Activated naive CD8-positive, alpha-beta T cell treated with anti-CD3 and anti-CD28 coated beads, Interleukin-2, amount 10 ng/mL, durations not matched to agents 7 days and 5 days (primary cell): ENCODE measurements around the gene C22orf42. TPM values are rescaled to one million over a fixed set of nuclear protein-coding genes. Genes with fewer than 3 reads are reported as not detected.
A peak's percentile ranks its signal among the peaks of the same experiment; 100 is the strongest.

Source experiments
- ATAC-seq: fragments of 150-1000 bp; cut with Tn5 transposase; one replicate; pipeline ENCODE4 v1.10.0; 2021; ENCODE audit warnings: low read depth, moderate library complexity
- POLR2A ChIA-PET: fragments of 350-600 bp; sonication (Branson Sonifier 250); formaldehyde crosslinking; loops from one replicate; lab custom pipeline; 2021; ENCODE audit warnings: antibody characterized with exemption; lab: Charles Lee
- DNase-seq: peaks from one replicate; pipeline ENCODE4 v3.0.0; 2021
- H3K27ac Mint-ChIP-seq: one replicate; pipeline ENCODE4 v1.8.0; 2022; ENCODE audit warnings: mild to moderate bottlenecking, mixed read lengths
- H3K27me3 Mint-ChIP-seq: one replicate; pipeline ENCODE4 v1.8.0; 2022; ENCODE audit warnings: mild to moderate bottlenecking, moderate library complexity, mixed read lengths
- H3K36me3 Mint-ChIP-seq: one replicate; pipeline ENCODE4 v1.8.0; 2021; ENCODE audit warnings: mild to moderate bottlenecking, mixed read lengths
- H3K4me1 Mint-ChIP-seq: one replicate; pipeline ENCODE4 v1.8.0; 2021; ENCODE audit warnings: mixed read lengths
- H3K4me3 Mint-ChIP-seq: one replicate; pipeline ENCODE4 v1.8.0; 2022; ENCODE audit warnings: mild to moderate bottlenecking, moderate library complexity, mixed read lengths
- H3K9me3 Mint-ChIP-seq: one replicate; pipeline ENCODE4 v1.8.0; 2021; ENCODE audit warnings: mixed read lengths
- total RNA-seq, 2 experiments: library from RNA; stranded (reverse); gene quantifications; one replicate each; pipeline ENCODE4 v1.2.3, GENCODE V29; 2021

The C22orf42 gene, protein sequence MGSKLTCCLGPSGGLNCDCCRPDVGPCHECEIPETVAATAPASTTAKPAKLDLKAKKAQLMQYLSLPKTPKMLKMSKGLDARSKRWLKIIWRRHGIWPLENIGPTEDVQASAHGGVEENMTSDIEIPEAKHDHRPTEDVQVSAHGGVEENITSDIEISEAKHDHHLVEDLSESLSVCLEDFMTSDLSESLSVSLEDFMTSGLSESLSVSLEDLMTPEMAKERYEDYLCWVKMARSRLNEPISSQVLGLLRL
- not detected for total RNA-seq

DNA sequence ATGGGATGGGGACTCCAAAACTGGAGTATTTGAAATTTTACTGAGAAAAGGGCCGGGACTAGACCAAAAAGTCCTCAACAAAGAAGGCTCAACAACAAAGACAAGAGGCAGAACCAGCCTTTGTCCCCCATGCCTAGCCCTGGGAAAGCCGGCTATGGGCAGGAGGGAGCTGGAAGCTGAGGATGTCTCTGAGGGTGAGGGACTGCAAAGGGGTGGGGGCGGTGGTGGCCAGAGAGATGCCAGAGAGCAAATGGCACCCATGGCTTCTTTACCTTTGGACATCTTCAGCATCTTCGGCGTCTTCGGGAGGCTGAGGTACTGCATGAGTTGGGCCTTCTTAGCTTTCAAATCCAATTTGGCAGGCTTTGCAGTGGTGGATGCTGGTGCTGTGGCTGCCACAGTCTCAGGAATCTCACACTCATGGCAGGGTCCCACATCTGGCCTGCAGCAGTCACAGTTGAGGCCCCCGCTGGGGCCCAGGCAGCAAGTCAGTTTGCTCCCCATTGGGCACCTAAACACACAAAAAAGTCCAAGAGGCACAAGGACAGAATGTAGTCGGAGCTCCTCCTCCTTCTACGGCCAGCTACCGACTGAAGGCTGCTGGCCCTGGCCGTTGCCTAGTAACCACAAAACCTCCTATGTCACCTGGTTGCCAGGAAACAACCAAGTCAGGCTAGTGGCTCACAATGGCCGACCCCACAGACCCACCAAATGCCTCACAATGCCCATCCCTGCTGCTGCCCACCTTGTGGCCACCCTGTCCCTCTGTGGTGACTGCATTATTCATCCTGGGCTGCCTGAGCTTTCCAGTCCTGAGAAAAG, at the start of gene C22orf42:
C22orf42 (minus strand) TSS at position 592 of the 822 bp plus-strand sequence; CDS start at position 504, 88 bp downstream.
- Mint-ChIP-seq H3K27ac (no peak within 1 kb of the TSS), H3K36me3 (no peaks in the 10 kb centered on the region)
- POLR2A ChIA-PET = no interaction called here

DNA sequence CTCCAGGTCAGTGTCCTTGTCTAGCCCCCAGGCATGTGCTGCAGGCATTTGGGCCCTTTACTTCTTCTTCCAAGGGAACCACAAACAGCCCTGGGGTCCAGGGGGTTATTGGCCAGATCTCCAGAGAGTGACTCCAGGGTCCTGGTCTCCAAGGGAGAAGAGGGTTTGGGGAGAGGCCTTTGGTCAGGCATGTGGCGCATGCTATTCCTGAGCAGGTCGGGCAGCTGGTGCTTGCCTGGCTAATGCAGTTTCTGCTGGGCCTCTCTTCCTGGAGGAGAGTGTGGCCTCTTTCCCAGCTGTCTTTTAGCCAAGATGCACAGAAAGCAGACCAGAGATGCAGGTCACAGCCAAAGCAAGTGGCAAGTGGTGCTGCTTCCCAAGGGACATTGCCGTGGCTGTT, 49.6 kb upstream of the C22orf42 start:
- Mint-ChIP-seq H3K4me3 (no peak overlapping the region), H3K9me3 (no peaks in the 10 kb centered on the region), H3K4me1 (peaks cover 9% of the 10 kb centered on the region), H3K36me3 (no peaks in the 10 kb centered on the region), H3K27me3 (peaks cover 9% of the 10 kb centered on the region), H3K27ac (no peak overlapping the region)
- POLR2A ChIA-PET = no interaction called here
- DNase-seq = no peak
- no peak for ATAC-seq

More for the DNA sequence above, at the start of gene C22orf42:
- DNase-seq (no peak), ATAC-seq (no peak)
- no peak within 1 kb of the TSS for H3K4me3 Mint-ChIP-seq
- H3K4me1 Mint-ChIP-seq = peaks cover 4% of the 10 kb centered on the region
- peaks cover 24% of the 10 kb centered on the region for H3K27me3 Mint-ChIP-seq
- H3K9me3 Mint-ChIP-seq = no peaks in the 10 kb centered on the region

DNA sequence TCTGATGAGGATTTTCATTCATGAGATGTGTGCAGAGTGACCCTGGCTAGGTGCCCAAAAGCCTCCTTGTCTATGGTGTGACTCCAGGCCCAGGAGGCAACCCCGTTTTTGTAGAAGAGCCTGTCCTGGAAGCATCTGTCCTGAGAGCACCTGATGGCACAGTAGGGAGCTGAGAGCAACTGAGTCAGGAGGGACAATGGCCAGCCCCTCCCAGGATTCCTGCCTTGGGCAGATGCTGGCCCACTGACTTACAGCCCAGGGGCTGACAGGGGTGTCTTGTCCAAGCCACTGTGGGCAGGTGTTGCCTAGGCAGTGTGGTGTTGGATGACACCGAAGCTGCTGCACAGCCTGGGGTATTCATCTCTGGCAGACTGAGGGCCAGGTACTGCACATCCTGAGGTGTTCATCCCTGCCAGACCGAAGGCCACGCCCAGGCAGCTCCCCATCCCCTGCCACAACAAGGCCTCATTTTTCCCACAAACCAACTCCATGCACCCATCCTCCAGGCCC, 48.9 kb upstream of the C22orf42 start:
- no peak for ATAC-seq
- no peak overlapping the region for H3K4me3 Mint-ChIP-seq
- POLR2A ChIA-PET = no interaction called here

DNA sequence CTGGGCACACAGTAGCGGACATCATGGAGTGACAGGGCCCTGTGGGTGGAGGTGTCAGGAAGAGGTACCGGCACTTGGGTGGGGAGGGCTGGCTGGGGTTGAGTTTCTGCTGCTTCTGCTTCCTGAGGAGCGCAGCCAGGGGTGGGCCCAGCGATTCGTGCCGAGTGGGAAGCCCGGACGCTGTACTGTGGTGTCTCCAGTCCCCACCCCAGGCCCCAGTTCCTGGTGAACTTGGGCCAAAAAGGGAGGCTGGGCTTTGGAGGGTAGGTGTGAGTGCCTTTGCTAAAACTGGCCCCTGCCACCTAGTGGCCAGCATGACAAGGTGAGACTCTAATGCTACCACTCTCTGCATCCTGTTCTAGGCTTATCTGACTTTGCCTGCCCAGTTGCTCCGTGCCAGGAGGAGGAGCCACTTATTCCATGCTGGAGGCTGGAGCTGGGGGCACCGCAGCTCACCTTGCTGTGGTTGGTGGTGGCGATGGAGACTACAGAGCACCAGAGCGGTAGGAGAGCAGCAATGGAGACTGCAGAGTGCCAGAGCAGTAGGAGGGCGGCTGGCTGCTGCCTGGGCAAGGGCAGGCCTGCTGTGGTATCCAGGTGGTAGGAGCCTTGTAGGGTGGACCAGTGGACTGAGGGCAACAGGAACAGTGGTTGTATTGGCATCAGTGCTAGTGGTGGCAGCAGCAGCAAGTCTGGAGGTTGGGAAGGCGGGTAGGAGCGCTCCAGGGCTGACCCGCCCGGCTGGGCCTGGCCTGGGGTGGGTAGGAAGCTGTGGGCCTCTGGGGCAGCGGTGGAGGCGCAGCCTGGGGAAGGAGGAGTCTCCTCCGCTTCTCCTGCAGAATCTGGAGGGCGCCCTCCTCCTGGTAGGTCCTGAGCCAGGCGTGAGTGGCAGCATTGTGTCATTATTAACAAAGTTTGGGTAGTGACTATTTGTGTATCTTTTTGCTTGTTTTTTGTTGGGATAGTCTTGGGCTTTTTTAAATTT, 48.0 kb upstream of the C22orf42 start:
- ATAC-seq = peak; percentile 69
- peak overlapping the region; percentile 24 for H3K27ac Mint-ChIP-seq
- POLR2A ChIA-PET = no interaction called here
- H3K27me3 Mint-ChIP-seq = peaks cover 22% of the 10 kb centered on the region
- H3K9me3 Mint-ChIP-seq = no peaks in the 10 kb centered on the region
- H3K36me3 Mint-ChIP-seq = no peaks in the 10 kb centered on the region
- H3K4me1 Mint-ChIP-seq = peaks cover 15% of the 10 kb centered on the region
- no peak overlapping the region for H3K4me3 Mint-ChIP-seq
- DNase-seq = no peak

More for the DNA sequence above, 48.9 kb upstream of the C22orf42 start:
- Mint-ChIP-seq H3K27ac (no peak overlapping the region), H3K4me1 (peaks cover 10% of the 10 kb centered on the region), H3K9me3 (no peaks in the 10 kb centered on the region), H3K36me3 (no peaks in the 10 kb centered on the region), H3K27me3 (peaks cover 15% of the 10 kb centered on the region)
- no peak for DNase-seq

DNA sequence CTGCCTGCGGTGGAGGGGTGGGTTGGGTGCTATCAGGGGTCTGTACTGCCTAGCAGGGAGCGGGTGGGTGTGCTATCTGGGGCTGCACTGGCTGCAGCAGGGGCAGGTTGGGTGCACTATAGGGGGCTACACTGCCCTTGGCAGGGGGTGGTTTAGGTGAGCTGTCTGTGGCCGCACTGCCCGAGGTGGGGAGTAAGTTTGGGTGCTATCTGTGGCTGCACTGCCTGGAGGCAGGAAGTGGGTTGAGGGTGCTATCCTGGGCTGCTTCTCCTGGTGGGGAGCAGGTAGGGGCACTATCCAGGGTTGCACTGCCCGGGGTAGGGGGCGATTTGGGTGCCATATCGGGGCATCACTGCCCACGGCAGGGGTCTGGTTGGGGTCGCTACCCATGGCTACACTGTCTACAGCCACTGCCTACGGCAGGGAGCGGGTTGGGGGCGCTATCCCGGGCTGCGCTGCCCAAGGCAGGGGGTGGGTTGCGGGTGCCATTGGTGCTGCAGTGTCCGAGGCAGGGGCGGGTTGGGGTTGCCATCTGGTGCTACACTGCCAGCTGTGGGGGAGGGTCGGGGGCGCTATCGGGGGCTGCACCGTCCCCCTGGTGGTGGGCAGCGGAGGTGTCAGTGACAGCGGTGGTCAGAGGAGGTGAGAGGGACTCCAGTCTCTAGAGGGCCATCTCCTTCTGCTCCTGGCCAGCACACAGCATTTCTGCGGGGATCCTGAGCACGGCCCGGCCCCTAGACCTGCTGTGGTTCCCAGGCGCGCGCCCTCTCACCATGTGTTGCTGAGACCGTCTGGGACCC, 47.1 kb upstream of the C22orf42 start:
- Mint-ChIP-seq H3K36me3 (no peaks in the 10 kb centered on the region), H3K27ac (no peak overlapping the region), H3K27me3 (peaks cover 24% of the 10 kb centered on the region), H3K9me3 (no peaks in the 10 kb centered on the region), H3K4me1 (peaks cover 17% of the 10 kb centered on the region), H3K4me3 (no peak overlapping the region)
- ATAC-seq (no peak), DNase-seq (no peak)
- POLR2A ChIA-PET = no interaction called here

DNA sequence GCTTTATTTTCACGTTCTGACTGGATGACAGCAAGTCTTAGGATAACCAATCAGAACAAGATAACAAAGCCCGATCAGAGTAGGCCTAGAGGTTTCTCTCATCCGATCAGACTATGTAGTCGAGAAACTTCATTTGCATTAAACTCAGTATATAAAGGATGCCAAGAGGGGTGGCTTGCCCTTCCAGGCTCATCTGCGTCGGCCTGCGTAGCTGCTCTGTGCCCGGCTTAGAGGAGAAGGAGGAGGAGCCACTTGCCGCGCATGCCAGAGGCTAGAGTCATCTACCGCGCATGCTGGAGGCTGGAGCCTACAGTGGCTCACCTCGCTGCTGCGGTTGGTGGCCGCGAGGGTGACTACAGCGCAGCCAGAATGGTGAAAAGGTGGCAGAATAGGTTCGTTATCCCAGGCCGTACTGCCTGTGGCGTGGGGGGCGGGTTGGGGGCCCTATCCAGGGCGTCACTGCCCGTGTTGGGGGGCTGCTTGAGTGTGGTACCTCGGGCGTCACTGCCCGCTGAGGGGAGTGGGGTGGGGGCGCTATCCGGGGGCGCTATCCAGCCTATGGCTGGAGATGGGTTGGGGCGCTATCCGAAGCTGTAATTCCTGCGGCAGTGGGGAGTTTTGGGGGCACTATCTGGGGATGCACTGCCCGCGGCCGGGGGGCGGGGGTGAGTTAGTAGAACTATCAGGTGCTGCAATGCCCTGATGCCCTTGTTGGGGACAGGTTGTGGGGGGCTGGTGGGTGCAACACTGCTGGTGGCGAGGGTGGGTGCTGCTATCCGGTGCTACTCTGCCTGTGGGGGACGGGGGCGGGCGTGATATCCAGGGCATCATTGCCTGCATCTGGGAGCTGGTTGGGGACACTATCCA, 46.0 kb upstream of the C22orf42 start, which contains the start of gene RFPL2:
RFPL2 (minus strand) TSS at position 218 of the 867 bp plus-strand sequence. CDS start 2,622 bp downstream, outside the sequence.
- H3K27me3 Mint-ChIP-seq = peaks cover 29% of the 10 kb centered on the region
- DNase-seq = no peak
- ATAC-seq = peak; percentile 31
- H3K27ac Mint-ChIP-seq = peak within 1 kb of the TSS; percentile 31
- H3K9me3 Mint-ChIP-seq = no peaks in the 10 kb centered on the region
- peak within 1 kb of the TSS; percentile 68 for H3K4me3 Mint-ChIP-seq
- peaks cover 21% of the 10 kb centered on the region for H3K4me1 Mint-ChIP-seq
- no peaks in the 10 kb centered on the region for H3K36me3 Mint-ChIP-seq
- POLR2A ChIA-PET = no interaction called here

DNA sequence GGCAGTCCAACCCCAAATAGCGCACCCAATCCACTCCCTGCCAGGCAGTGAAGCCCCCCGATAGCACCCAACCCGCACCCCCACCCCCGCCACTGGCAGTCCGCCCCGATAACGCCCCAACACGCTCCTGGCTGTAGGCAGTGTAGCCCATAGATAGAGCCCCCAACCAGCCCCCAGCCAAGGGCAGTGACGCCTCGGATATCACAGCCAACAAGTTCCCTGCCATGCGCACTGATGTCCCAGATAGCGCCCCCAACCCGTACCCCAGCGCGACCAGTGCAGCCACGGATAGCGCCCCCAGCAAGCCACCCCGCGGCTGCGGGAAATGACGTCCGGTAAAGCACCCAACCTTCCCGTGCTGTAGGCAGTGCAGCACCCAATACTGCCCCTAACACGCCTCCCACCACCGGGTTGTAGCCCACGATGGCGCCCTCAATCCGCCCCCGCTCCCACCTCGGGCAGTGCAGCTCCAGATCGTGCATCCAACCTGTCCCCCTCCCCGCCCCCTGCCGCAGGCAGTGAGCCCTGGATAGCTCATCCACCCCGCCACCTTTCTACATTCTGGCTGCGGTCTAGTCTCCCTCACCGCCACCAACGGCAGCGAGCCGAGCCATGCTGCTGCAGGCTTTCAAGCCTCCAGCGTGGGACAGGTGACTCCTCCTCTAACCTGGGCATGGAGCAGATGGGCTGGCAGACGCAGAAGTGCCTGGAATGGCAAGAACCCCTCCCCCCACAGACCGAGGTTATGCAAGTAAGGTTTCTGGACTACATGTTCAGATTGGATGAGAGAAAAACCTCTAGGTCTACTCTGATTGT, 45.1 kb upstream of the C22orf42 start:
- no peaks in the 10 kb centered on the region for H3K36me3 Mint-ChIP-seq
- DNase-seq (no peak), ATAC-seq (no peak)
- no peaks in the 10 kb centered on the region for H3K9me3 Mint-ChIP-seq
- peak overlapping the region; percentile 31 for H3K27ac Mint-ChIP-seq
- H3K27me3 Mint-ChIP-seq = peaks cover 29% of the 10 kb centered on the region
- POLR2A ChIA-PET = no interaction called here
- H3K4me1 Mint-ChIP-seq = peaks cover 21% of the 10 kb centered on the region
- H3K4me3 Mint-ChIP-seq = peak overlapping the region; percentile 68

DNA sequence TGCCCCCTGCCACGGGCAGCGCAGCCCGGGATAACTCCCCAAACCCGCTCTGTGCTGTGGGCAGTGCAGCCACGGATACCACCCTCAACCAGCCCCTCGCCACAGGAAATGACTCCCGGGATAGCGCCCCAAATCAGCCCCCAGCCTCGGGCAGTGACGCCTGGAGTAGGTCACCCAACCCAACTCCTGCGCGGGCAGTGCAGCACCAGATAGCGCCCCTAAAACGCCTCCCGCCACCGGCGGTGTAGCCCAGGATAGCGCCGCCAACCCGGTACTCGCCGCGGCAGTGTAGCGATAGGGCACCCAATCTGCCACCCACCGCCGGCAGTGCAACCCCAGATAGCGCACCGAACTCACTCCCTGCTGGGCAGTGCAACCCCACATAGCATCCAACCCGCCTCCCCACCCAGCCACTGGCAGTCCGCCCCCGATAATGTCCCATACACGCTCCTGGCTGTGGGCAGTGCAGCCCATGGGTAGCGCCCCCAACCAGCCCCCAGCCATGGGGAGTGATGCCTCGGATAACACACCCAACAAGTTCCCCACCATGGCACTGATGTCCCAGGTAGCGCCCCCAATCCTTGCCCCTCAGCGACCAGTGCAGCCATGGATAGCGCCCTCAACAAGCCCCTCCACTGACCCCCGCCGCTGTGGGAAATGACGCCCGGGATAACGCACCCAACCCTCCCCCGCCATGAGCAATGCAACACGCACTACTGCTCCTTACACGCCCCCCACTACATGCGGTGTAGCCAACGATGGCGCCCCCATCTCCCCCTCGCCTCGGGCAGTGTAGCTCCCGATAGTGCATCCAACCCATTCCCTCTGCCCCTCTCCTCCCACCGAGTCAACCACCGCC, 44.3 kb upstream of the C22orf42 start:
- Mint-ChIP-seq H3K27ac (no peak overlapping the region), H3K36me3 (no peaks in the 10 kb centered on the region), H3K4me3 (peak overlapping the region; percentile 68), H3K4me1 (peaks cover 21% of the 10 kb centered on the region), H3K27me3 (peaks cover 29% of the 10 kb centered on the region), H3K9me3 (no peaks in the 10 kb centered on the region)
- DNase-seq (no peak), ATAC-seq (no peak)
- POLR2A ChIA-PET = no interaction called here

DNA sequence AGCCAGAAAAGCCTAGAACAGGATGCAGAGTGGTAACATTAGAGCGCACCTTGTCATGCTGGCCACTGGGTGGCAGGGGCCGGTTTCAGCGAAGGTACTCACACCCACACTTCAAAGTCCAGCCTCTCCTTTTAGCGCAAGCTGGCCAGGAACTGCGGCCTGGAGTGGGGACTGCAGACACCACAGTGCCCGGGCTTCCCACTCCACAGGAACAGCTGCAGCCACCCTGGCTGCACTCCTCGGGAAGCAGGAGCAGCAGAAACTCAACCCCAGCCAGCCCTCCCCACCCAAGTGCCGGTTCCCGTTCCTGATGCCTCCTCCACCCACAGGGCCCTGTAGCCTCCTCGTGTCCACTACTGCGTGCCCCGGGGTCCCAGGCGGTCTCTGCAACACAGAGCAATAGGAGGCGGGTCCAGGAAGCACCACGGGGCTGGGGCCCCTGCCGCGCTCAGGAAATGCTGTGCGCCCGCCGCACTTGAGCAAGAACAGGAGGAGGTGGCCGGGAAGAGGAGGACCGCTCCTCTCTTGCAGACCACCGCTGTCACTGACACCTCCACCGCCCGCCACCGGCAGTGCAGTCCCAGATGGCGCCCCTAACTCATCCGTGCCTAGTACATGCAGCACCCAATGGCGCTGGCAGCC, 43.6 kb upstream of the C22orf42 start:
- Mint-ChIP-seq H3K36me3 (no peaks in the 10 kb centered on the region), H3K27me3 (peaks cover 29% of the 10 kb centered on the region), H3K9me3 (no peaks in the 10 kb centered on the region), H3K4me1 (peaks cover 21% of the 10 kb centered on the region), H3K27ac (no peak overlapping the region), H3K4me3 (peak overlapping the region; percentile 59)
- POLR2A ChIA-PET = no interaction called here
- DNase-seq (peak; percentile 46), ATAC-seq (peak; percentile 46)

DNA sequence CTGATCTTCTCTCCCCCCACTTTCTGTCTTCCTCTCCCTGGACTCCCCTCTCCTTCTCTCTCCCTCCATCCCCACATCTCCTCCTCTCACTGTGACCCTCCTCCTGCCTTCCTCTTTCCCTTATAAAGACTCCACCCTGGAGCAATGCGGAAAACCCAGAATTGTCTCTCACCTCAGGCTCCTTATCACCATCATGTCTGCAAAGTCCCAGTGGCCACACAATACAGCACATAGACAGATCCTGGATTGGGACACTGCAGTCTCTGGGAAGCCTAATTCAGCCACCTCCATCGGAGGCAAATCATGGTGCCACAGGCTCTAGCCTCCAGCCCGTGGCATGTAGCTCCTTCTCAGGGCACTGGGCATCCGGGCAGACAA, 43.0 kb upstream of the C22orf42 start:
- Mint-ChIP-seq H3K4me3 (peak overlapping the region; percentile 59), H3K27me3 (peaks cover 29% of the 10 kb centered on the region), H3K27ac (no peak overlapping the region), H3K9me3 (no peaks in the 10 kb centered on the region), H3K4me1 (peaks cover 21% of the 10 kb centered on the region), H3K36me3 (no peaks in the 10 kb centered on the region)
- ATAC-seq (no peak), DNase-seq (no peak)
- POLR2A ChIA-PET = no interaction called here
